RWPE2 (cell line): Measurements from ENCODE around the gene ATG16L1.

Experiments used
- ATAC-seq: fragments of 200-7000 bp; cut with Tn5 transposase; 3 replicates; pipeline ENCODE4 v1.9.1; 2021; ENCODE audit warnings: low read depth
- DNase-seq: peaks from one replicate; pipeline ENCODE4 v3.0.0-alpha.2; 2020; ENCODE audit warnings: low spot score
- H3K27ac ChIP-seq: fragments of 450-650 bp; 2 replicates; pipeline ENCODE4 v1.5.1; 2017; ENCODE audit warnings: mild to moderate bottlenecking; ENCODE audit not compliant: poor library complexity, severe bottlenecking
- H3K27me3 ChIP-seq: fragments of 250-450 bp; sonication (Bioruptor Pico); 2 replicates; pipeline ENCODE4 v1.5.1; 2021; ENCODE audit warnings: mild to moderate bottlenecking, moderate library complexity; ENCODE audit not compliant: insufficient read depth, poor library complexity, severe bottlenecking
- H3K36me3 ChIP-seq: fragments of 250-450 bp; sonication (Bioruptor Pico); 2 replicates; pipeline ENCODE4 v1.5.1; 2020; ENCODE audit warnings: low read depth, mild to moderate bottlenecking, moderate library complexity
- H3K4me1 ChIP-seq: fragments of 250-450 bp; sonication (Bioruptor Pico); 2 replicates; pipeline ENCODE4 v1.5.1; 2021; ENCODE audit warnings: mild to moderate bottlenecking, moderate library complexity; ENCODE audit not compliant: insufficient read depth, poor library complexity, severe bottlenecking
- H3K4me3 ChIP-seq: fragments of 250-450 bp; sonication (Bioruptor Pico); 2 replicates; pipeline ENCODE4 v1.5.1; 2021; ENCODE audit warnings: mild to moderate bottlenecking, moderate library complexity; ENCODE audit not compliant: severe bottlenecking
- H3K9me3 ChIP-seq: fragments of 250-450 bp; sonication (Bioruptor Pico); 2 replicates; pipeline ENCODE4 v1.5.1; 2021; ENCODE audit warnings: mild to moderate bottlenecking, moderate library complexity; ENCODE audit not compliant: severe bottlenecking
- TF ChIP-seq, protein P1 (sequence below): fragments of 450-650 bp; IDR thresholded peaks from one replicate; pipeline ENCODE4 v1.5.1; 2017; ENCODE audit warnings: mild to moderate bottlenecking, moderate library complexity; ENCODE audit not compliant: poor library complexity, severe bottlenecking

ATG16L1 gene

GRCh38 chr2:233250985-233251305 is 528 bp upstream of the ATG16L1 start:
- Histone ChIP-seq H3K4me1 (peaks cover 36% of the 10 kb centered on the region), H3K27ac (peak overlapping the region; percentile 38), H3K36me3 (peaks cover 30% of the 10 kb centered on the region), H3K27me3 (no peaks in the 10 kb centered on the region), H3K4me3 (peak overlapping the region; percentile 68), H3K9me3 (no peaks in the 10 kb centered on the region)
- TF ChIP-seq, protein P1, sequence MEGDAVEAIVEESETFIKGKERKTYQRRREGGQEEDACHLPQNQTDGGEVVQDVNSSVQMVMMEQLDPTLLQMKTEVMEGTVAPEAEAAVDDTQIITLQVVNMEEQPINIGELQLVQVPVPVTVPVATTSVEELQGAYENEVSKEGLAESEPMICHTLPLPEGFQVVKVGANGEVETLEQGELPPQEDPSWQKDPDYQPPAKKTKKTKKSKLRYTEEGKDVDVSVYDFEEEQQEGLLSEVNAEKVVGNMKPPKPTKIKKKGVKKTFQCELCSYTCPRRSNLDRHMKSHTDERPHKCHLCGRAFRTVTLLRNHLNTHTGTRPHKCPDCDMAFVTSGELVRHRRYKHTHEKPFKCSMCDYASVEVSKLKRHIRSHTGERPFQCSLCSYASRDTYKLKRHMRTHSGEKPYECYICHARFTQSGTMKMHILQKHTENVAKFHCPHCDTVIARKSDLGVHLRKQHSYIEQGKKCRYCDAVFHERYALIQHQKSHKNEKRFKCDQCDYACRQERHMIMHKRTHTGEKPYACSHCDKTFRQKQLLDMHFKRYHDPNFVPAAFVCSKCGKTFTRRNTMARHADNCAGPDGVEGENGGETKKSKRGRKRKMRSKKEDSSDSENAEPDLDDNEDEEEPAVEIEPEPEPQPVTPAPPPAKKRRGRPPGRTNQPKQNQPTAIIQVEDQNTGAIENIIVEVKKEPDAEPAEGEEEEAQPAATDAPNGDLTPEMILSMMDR: no peak
- ATAC-seq (no peak), DNase-seq (no peak)

DNA sequence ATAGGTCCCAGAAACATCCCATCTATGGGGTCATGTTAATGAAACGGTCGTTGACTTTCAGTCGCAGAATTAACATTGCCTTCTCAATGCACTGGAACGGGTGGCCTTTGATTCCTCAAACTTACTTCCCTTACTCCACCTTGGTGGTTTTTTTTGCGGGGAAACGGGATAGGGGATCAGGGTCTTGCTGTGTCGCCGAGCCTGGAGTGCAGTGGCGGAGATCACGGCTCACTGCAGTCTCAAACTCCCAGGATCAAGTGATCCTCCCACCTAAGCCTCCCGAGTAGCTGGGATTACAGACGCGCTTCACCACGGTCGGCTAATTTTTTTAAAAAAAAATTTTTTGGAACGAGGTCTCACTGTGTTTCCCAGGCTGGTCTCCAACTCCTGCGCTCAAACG is 754 bp downstream of the ATG16L1 start:
- DNase-seq (no peak), ATAC-seq (no peak)
- Histone ChIP-seq H3K27ac (peak overlapping the region; percentile 38), H3K4me1 (peaks cover 27% of the 10 kb centered on the region), H3K27me3 (no peaks in the 10 kb centered on the region), H3K9me3 (no peaks in the 10 kb centered on the region), H3K36me3 (peaks cover 43% of the 10 kb centered on the region), H3K4me3 (peak overlapping the region; percentile 68)
- TF ChIP-seq, protein P1: no peak

DNA sequence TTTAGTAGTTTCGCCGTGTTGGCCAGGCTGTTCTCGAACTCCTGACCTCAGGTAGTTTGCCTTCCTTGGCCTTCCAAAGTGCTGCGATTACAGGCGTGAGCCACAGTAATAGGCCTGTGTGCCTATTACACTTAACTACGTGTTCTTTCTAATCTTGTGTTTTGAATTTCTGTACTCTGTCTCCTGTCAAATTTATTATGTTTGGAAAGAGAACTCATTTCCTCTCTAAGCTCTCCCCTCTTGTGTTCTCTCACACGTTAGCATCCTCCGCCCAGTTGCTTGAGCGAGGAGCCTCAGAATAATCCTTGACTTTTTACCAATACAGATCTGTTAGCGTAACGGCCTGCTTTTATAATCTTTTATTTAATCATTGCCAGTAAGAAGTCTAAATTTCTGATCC is 3.7 kb downstream of the ATG16L1 start:
- no peaks in the 10 kb centered on the region for H3K27me3 ChIP-seq
- H3K27ac ChIP-seq: no peak overlapping the region
- H3K9me3 ChIP-seq: no peaks in the 10 kb centered on the region
- DNase-seq (no peak), ATAC-seq (no peak)
- H3K4me3 ChIP-seq: no peak overlapping the region
- peaks cover 16% of the 10 kb centered on the region for H3K4me1 ChIP-seq
- H3K36me3 ChIP-seq: peaks cover 70% of the 10 kb centered on the region
- TF ChIP-seq, protein P1: no peak

GRCh38 chr2:233256048-233256447 is 4.6 kb downstream of the ATG16L1 start:
- Histone ChIP-seq H3K36me3 (peaks cover 79% of the 10 kb centered on the region), H3K27me3 (no peaks in the 10 kb centered on the region)
- DNase-seq: no peak

GRCh38 chr2:233258211-233258610 is 6.7 kb downstream of the ATG16L1 start:
- TF ChIP-seq, protein P1: no peak
- H3K27me3 ChIP-seq: no peaks in the 10 kb centered on the region
- H3K27ac ChIP-seq: no peak overlapping the region
- H3K36me3 ChIP-seq: peaks cover 97% of the 10 kb centered on the region
- peaks cover 11% of the 10 kb centered on the region for H3K4me1 ChIP-seq
- ATAC-seq: no peak
- no peak for DNase-seq
- no peak overlapping the region for H3K4me3 ChIP-seq
- H3K9me3 ChIP-seq: no peaks in the 10 kb centered on the region

More at GRCh38 chr2:233256048-233256447, 4.6 kb downstream of the ATG16L1 start:
- TF ChIP-seq, protein P1: no peak
- ATAC-seq: no peak
- Histone ChIP-seq H3K27ac (no peak overlapping the region), H3K4me3 (no peak overlapping the region), H3K9me3 (no peaks in the 10 kb centered on the region), H3K4me1 (peaks cover 16% of the 10 kb centered on the region)
